COLO829 (cell line): ENCODE results near the gene KRTAP13-4.

Experiments used
- DNase-seq: peaks from one replicate; pipeline ENCODE4 v3.0.0; 2012; ENCODE audit warnings: low spot score

KRTAP13-4 gene

DNA sequence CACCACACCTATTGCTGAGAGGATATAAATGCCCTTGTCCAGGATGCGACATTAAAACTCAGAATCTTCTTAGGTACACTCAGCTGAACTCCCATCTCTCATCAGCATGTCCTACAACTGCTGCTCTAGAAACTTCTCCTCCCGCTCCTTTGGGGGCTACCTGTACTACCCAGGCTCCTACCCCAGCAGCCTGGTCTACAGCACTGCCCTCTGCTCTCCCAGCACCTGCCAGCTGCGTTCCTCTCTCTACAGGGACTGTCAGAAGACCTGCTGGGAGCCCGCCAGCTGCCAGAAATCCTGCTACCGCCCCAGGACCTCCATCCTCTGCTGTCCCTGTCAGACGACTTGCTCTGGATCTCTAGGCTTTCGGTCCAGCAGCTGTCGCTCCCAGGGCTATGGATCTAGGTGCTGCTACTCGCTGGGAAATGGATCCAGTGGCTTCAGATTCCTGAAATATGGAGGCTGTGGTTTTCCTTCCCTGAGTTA, at the start of gene KRTAP13-4:
Gene KRTAP13-4 (plus strand): TSS at position 51 of the 486 bp plus-strand sequence. CDS start 56 bp downstream, at position 107.
- no peak for DNase-seq

GRCh38 chr21:30382201-30382600, 47.8 kb upstream of the KRTAP13-4 start:
- no peak for DNase-seq

- no peak for DNase-seq
These were observed 38.5 kb upstream of the KRTAP13-4 start for GRCh38 chr21:30391492-30392025.

- no peak for DNase-seq
These were observed 34.3 kb upstream of the KRTAP13-4 start, which contains the start of gene KRTAP13-1 for GRCh38 chr21:30395731-30396130. TSS of gene KRTAP13-1 (plus strand) at chr21:30396031. CDS start at chr21:30396087, 56 bp downstream.

- peak; percentile 35 for DNase-seq
These were observed 21.1 kb upstream of the KRTAP13-4 start for GRCh38 chr21:30408782-30409494.

- no peak for DNase-seq
These were observed 14.0 kb upstream of the KRTAP13-4 start for GRCh38 chr21:30415993-30416392.

DNA sequence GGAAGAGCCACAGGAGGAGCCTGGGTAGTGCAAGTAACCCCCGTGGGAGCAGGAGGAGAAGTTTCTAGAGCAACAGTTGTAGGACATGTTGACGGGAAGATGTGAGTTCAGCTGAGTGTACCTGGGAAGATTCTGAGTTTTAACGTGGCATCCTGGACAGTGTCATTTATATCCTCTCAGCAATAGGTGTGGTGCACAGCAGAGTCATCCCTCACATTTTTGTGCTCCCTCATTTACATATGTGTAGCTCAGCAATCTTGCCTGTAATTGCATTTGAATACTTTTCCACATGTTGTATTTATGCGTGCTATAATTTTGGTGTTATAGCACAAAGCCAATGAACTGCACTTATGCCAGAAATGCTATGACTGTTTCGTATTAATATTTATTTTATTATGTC, 4.2 kb upstream of the KRTAP13-4 start, which contains the start of gene KRTAP13-3:
Gene KRTAP13-3 (minus strand): TSS at position 101 of the 400 bp plus-strand sequence. CDS start 14 bp downstream, at position 87.
- DNase-seq = no peak

GRCh38 chr21:30426731-30427130, 3.3 kb upstream of the KRTAP13-4 start:
- DNase-seq = no peak

DNA sequence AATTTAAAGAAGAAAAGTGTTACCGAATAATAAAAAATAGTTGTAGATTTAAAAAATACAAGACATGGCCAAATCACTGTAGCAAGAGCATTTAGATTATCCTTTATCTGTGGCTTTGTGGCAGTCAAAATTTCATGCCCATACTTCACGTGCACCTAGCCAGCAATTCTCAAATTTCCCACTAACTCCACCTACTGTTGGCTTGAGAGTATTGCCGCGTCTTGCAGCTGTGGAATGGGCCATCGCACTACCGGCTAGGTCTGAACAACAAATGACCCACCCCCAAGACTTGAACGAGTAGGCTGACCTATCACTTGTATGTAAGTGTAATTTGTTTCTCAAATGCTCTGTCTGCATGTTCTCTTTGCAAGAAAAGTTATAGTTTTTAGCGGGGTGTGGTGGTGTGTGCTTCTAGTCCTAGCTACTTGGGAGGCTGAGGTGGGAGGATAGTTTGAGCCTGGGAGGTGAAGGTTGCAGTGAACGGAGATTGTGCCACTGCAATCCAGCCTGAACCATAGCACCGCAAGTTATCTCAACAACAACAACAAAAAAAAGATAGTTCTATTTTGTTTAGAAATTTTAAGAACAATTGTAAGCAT, 4.1 kb downstream of the KRTAP13-4 start:
- DNase-seq = peak; percentile 22

- DNase-seq = no peak
These were observed 7.1 kb downstream of the KRTAP13-4 start for GRCh38 chr21:30437010-30437565.

DNA sequence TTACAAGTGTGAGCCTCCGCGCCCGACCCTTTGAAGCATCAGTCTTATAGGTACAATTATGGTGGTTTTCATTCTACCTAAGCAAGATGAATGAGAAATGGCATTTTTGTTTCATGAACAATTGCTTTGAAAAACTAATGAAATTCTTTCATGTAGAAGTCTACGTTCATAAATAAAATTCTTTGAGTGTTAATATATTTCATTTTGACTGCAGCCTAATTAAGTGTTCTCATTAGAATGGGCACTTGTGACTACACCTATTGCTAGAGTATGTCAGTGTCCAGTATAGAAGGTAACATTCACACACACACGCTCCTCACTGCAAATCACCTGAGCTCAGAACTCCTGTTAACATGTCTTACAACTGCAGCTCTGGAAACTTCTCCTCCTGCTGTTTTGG, 10.0 kb downstream of the KRTAP13-4 start, which contains the start of gene KRTAP15-1:
Gene KRTAP15-1 (plus strand): TSS at position 301 of the 400 bp plus-strand sequence. CDS start 53 bp downstream, at position 354.
- no peak for DNase-seq

DNA sequence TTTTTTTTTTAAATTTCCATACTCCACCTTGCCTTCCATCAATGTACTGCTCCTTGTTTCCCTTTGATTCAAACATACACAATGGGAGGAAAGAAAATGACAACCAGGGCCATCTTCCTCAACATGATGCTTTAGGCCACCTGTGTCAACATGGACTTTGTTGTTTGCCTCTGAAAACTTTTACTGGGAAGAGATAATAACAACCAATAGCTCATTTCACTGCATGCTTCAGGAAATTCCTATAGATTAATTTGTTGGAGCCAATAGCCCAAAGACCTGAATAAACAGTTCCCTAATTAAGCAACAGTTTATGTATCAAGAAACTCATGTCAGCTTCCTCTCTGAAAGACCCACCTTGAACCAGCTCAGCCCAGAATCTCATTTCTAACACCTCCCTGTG, 13.2 kb downstream of the KRTAP13-4 start:
- DNase-seq = no peak

DNA sequence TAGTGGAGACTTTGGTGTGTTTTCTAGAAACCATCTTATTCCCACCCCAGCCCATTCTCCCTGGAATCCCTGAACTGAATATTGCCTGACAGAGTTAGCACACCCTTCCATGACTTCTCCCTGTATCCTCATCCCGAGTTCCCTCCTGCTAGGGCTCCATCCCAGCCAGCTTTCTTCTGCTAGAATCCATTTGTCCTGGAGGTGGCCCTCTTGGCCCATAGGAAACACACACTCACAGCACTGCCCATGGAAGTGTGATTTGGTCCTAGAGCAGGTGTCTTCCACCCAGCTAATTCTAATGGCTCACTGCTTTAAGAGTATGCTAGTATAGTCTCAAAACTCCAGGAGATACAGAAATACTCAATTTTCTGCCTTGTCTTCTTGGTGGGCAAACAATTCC, 14.2 kb downstream of the KRTAP13-4 start:
- DNase-seq = peak; percentile 3

DNA sequence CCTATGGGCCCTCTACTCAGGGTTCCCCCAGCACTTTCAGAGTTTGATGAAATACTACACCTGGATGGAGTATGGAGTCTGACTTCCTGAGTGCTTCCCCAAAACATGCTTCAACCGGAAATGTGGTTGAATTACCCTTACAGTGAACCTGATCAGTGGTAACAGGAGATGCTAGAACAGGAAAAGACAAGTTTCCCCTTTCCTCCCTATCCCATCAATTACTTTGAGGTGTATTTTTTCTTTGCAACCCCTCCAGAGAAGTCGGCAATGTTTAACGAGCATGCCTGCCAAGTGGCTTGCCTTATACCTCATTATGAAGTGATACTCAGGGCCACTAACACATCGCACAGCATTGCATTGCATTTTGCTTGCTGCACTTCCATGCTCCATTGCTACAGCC, 17.0 kb downstream of the KRTAP13-4 start:
- DNase-seq = no peak

- DNase-seq = no peak
These were observed 18.5 kb downstream of the KRTAP13-4 start for GRCh38 chr21:30448514-30448913.

- no peak for DNase-seq
These were observed 33.7 kb downstream of the KRTAP13-4 start for GRCh38 chr21:30463713-30464112.

DNA sequence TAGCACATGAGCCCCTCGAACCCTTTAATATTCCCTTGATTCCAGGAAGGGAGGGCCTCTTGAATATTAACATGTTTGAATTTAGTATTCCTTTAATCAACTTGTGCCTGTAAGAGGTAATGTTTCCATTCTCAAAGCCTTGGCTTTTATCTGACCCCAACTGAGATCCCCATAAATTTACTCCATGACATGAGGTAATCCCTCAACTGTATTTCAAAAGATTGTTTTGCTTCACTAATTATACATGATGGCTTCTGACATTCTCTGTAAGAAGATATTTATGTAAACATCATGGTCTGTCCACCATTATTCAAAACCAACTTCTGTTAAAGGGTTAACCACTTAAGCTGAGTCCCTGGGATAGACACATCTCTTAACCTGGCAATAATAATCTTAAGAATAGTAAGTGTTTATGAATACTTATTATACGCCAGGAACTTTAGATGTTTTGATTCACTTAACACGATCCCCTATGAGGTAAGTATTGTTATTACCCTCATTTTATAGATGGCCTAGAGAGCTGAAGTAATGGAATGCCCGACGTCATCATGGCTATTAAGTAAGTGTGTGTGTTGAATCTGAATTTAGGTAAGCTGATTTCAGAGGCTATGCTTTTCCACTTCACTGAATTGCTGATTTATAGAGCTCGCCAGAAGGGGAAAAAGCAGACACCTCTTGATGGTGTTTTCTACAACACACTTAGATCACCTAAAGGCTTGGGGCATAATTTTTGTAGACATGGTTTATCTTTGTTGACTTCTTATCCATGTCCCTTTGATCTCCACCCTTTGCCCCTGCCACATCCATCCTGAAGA, 39.1 kb downstream of the KRTAP13-4 start:
- DNase-seq = no peak

GRCh38 chr21:30478004-30478403, 48.0 kb downstream of the KRTAP13-4 start:
- DNase-seq = no peak

DNA sequence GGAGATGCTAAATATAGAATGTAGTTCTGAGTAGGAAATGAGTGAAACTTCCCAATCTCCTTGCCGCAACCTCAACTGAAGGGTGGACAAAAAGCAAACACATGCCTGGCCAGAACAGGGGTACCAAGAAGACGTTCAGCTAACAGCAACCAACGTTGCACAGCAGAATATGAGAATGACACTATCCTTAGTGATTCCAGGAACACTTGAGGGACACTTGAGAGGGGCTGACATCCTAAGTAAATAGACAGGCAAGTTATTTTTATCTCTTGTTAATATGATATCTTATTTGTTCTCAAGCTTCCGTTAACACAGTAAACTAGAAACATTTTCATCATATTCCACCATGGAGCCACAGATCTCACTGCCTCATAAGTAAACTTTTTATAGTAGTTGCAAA, 49.2 kb downstream of the KRTAP13-4 start:
- no peak for DNase-seq

GRCh38 chr21:30480145-30480544, 50.1 kb downstream of the KRTAP13-4 start, which contains the start of gene KRTAP19-1:
TSS of gene KRTAP19-1 (minus strand) at chr21:30480367. CDS start at chr21:30480317, 50 bp downstream.
- peak; percentile 3 for DNase-seq
